Naive thymus-derived CD4-positive, alpha-beta T cell (primary cell): ENCODE data around the gene PROK2. TPM values are rescaled to one million over a fixed set of nuclear protein-coding genes. Genes with fewer than 3 reads are reported as not detected.

ENCODE experiments used
- ATAC-seq: fragments of 150-1000 bp; cut with Tn5 transposase; 2 replicates; pipeline ENCODE4 v1.10.0; 2021; ENCODE audit warnings: mild to moderate bottlenecking, moderate library complexity
- CTCF ChIA-PET: fragments of 350-600 bp; sonication (Branson Sonifier 250); formaldehyde crosslinking; loops from one replicate; lab custom pipeline; 2021; ENCODE audit warnings: antibody characterized with exemption; lab: Charles Lee
- POLR2A ChIA-PET: fragments of 350-600 bp; sonication (Branson Sonifier 250); formaldehyde crosslinking; loops from one replicate; lab custom pipeline; 2021; ENCODE audit warnings: antibody characterized with exemption, inconsistent platforms; lab: Charles Lee
- DNase-seq, 9 donors: peaks; one replicate each; pipeline versions ENCODE4 v3.0.0 to v3.0.0-alpha.2; 2020 to 2022; ENCODE audit warnings: mixed read lengths in 1 of 9
- H3K27ac ChIP-seq: one replicate; pipeline ENCODE4 v1.7.0; 2013; ENCODE audit warnings: mild to moderate bottlenecking, low read depth, low read length, moderate library complexity
- H3K27me3 ChIP-seq, 2 donors: one replicate each; pipeline ENCODE4 v1.7.0; 2013; ENCODE audit warnings: low read length in 2 of 2, mild to moderate bottlenecking in 2 of 2, moderate library complexity in 2 of 2; ENCODE audit not compliant: control insufficient read depth in 2 of 2, insufficient read depth in 2 of 2
- H3K36me3 ChIP-seq, 3 experiments: 1 replicate in 2 of 3; 2 replicates in 1 of 3; pipeline ENCODE4 v1.7.0; 2013; ENCODE audit warnings: low read length in 3 of 3, mild to moderate bottlenecking in 3 of 3, moderate library complexity in 1 of 3; ENCODE audit not compliant: insufficient read depth in 3 of 3, control insufficient read depth in 2 of 3
- H3K4me1 ChIP-seq, 2 donors: one replicate each; pipeline ENCODE4 v1.7.0; 2013; ENCODE audit warnings: low read length in 2 of 2, mild to moderate bottlenecking in 2 of 2, moderate library complexity in 1 of 2; ENCODE audit not compliant: control insufficient read depth in 2 of 2, insufficient read depth in 2 of 2
- H3K4me3 ChIP-seq: 2 replicates; pipeline ENCODE4 v1.7.0; 2013; ENCODE audit warnings: mild to moderate bottlenecking, low read length
- H3K9me3 ChIP-seq, 3 experiments: 1 replicate in 2 of 3; 2 replicates in 1 of 3; pipeline ENCODE4 v1.7.0; 2013; ENCODE audit warnings: low read length in 3 of 3; ENCODE audit not compliant: control insufficient read depth in 2 of 3
- H3K27ac Mint-ChIP-seq, 9 donors: one replicate each; pipeline ENCODE4 v1.8.0; 2020 to 2022; ENCODE audit warnings: mixed read lengths in 9 of 9, mild to moderate bottlenecking in 8 of 9, moderate library complexity in 5 of 9, inconsistent platforms in 2 of 9
- H3K27me3 Mint-ChIP-seq, 5 donors: one replicate each; pipeline ENCODE4 v1.8.0; 2021 to 2022; ENCODE audit warnings: mixed read lengths in 5 of 5, mild to moderate bottlenecking in 1 of 5
- H3K36me3 Mint-ChIP-seq, 5 donors: one replicate each; pipeline ENCODE4 v1.8.0; 2020 to 2022; ENCODE audit warnings: mixed read lengths in 5 of 5, mild to moderate bottlenecking in 3 of 5, inconsistent platforms in 1 of 5
- H3K4me1 Mint-ChIP-seq, 7 donors: one replicate each; pipeline ENCODE4 v1.8.0; 2020 to 2022; ENCODE audit warnings: mixed read lengths in 7 of 7, mild to moderate bottlenecking in 3 of 7, inconsistent platforms in 1 of 7
- H3K4me3 Mint-ChIP-seq, 10 donors: one replicate each; pipeline ENCODE4 v1.8.0; 2020 to 2022; ENCODE audit warnings: mild to moderate bottlenecking in 10 of 10, mixed read lengths in 10 of 10, moderate library complexity in 6 of 10, inconsistent platforms in 2 of 10
- H3K9me3 Mint-ChIP-seq, 11 donors: one replicate each; pipeline ENCODE4 v1.8.0; 2020 to 2022; ENCODE audit warnings: mixed read lengths in 11 of 11, mild to moderate bottlenecking in 4 of 11, inconsistent platforms in 1 of 11, moderate library complexity in 1 of 11
- intact Hi-C, 2 donors: fragments of 100-400 bp; cut with micrococcal nuclease; formaldehyde crosslinking; loops; one replicate each; pipeline ENCODE4 v1.15.1; 2023
- polyA plus RNA-seq, 2 donors: library from polyadenylated mRNA; unstranded; fragments of 300-500 nt; fragmentation: Illumina TruSeq; gene quantifications; one replicate each; pipeline ENCODE4 v1.2.3, GENCODE V29; 2021
- total RNA-seq, 6 experiments: library from RNA in 5 of 6; stranded (reverse) in 5 of 6; gene quantifications; 1 replicate in 5 of 6; 2 replicates in 1 of 6; pipeline ENCODE4 v1.2.3 and lab custom pipeline; 2021 to 2026

PROK2 gene
- total and polyA plus RNA-seq, 7 experiments from 2014 or later: 14.1 TPM; not detected in 6

DNA sequence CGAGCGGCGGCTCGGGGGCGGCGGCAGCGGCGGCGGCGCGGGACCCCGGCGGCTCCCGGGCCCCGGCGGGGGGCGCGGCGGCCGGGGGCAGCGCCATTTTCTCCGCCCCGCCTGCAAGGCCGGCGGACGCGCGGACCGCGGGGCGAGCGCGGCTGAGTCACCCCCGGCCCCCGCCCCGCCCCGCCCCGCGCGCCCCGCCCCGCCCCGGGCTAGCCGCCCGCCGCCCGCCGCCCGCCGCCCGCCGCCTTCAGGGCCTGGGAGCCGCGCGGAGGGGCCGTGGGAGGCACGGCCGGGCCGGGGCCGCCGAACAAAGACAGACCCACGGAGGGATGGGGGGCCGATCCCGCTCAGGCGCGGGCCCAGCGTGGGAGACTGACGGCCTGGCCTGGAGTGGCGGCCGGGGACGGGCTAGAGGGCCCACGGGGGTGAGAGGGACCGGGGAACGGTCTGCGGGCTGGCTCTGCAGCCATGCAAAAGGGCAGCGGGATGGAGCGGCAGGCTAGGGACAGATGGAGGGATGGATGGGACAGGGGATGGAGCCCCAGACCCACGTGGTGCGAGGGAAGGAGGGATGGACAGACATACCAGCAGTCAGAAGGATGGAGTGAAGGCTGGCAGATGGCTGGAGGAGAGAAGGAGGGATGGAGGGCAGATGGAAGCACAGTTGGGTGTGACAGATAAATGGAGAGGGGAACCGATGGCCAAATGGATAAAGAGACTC, 59.5 kb downstream of the PROK2 start, which contains the start of gene EIF4E3:
EIF4E3 (minus strand) TSS at position 132 of the 721 bp plus-strand sequence; CDS start at position 97, 35 bp downstream.
- H3K4me1 Mint-ChIP-seq: peaks cover 60 to 81% (median 76%) of the 10 kb centered on the region in 7 donors
- peaks cover 0 to 1% (median 0%) of the 10 kb centered on the region in 11 donors for H3K9me3 Mint-ChIP-seq
- Histone ChIP-seq H3K4me3 (peak within 1 kb of the TSS; percentile 81), H3K9me3 (no peaks in the 10 kb centered on the region), H3K4me1 (peaks cover 51 to 60% of the 10 kb centered on the region in 2 donors), H3K36me3 (peaks cover 0 to 3% (median 0%) of the 10 kb centered on the region in 3 experiments), H3K27ac (peak within 1 kb of the TSS; percentile 76), H3K27me3 (no peaks in the 10 kb centered on the region)
- POLR2A ChIA-PET: interaction anchor here (1.0 to 1.2 kb wide), 2 partner anchors 14 to 973 kb away, joined by 3 to 4 read pairs; no protein-coding TSS in a partner anchor
- H3K36me3 Mint-ChIP-seq: peaks cover 3 to 19% (median 8%) of the 10 kb centered on the region in 5 donors
- DNase-seq (peak in 5 of 9 donors; percentile 14 to 72 (median 33)), ATAC-seq (peak; percentile 61)
- H3K27ac Mint-ChIP-seq: peak within 1 kb of the TSS; percentile 84 to 98 (median 96)
- H3K27me3 Mint-ChIP-seq: no peaks in the 10 kb centered on the region
- H3K4me3 Mint-ChIP-seq: peak within 1 kb of the TSS; percentile 85 to 99 (median 95)
- intact Hi-C loops: loop anchor here (2.0 to 10.0 kb wide), 10 partner anchors 57 to 1362 kb away; partner anchors contain the start of gene SHQ1 (in 1 of the 2)
- CTCF ChIA-PET: no interaction called here

DNA sequence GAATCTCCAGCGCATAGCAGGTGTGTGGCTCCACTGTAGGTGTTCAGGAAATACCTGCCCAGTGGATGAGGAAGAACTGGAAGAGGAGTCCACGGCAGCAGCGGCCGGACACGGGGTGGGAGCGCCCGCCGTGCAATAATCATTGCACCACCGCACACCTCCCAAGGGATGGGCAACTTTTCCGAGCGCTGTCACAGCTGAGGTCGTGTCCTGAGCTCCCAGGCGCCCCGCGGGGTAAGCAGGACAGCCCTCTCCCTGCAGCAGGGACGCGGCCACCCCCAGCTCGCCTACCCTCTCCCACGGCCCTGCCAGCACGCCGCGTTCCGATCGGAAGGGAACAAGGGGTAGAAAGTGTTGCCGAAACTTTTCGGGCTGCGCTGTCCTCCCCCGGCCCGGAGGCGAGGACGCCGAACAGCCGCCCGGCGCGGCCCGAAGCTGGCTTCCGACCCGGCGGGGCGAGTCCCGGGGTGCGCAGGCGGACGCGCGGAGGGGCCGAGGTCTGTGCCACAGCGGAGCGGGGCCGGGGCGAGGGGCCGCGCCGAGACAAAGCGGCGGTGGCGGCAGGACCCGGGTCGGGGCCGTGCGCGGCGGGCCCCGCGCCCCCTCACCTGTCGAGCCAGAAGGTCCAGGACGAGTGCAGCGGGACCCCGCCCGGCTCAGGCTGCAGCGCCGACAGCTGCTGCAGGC, 60.2 kb downstream of the PROK2 start:
- Mint-ChIP-seq H3K36me3 (peaks cover 5 to 21% (median 9%) of the 10 kb centered on the region in 5 donors), H3K4me3 (peak overlapping the region; percentile 81 to 97 (median 90)), H3K27me3 (no peaks in the 10 kb centered on the region), H3K9me3 (peaks cover 0 to 2% (median 0%) of the 10 kb centered on the region in 11 donors), H3K4me1 (peaks cover 56 to 76% (median 71%) of the 10 kb centered on the region in 7 donors), H3K27ac (peak overlapping the region; percentile 84 to 98 (median 90))
- peak; percentile 41 for ATAC-seq
- CTCF ChIA-PET: interaction anchor here (1.9 kb wide), 1 partner anchor 13 kb away, joined by 7 read pairs; no protein-coding TSS in a partner anchor
- no peaks in the 10 kb centered on the region for H3K27me3 ChIP-seq
- DNase-seq: peak in 8 of 9 donors; percentile 28 to 56 (median 40)
- H3K27ac ChIP-seq: peak overlapping the region; percentile 76
- H3K36me3 ChIP-seq: peaks cover 0 to 3% (median 0%) of the 10 kb centered on the region in 3 experiments
- intact Hi-C loops: loop anchor here (2.0 to 10.0 kb wide), 17 partner anchors 58 to 1363 kb away; partner anchors contain the start of genes FOXP1 (in 1 of the 2), RYBP (in 1 of the 2) and SHQ1 (in 1 of the 2)
- peaks cover 55 to 59% of the 10 kb centered on the region in 2 donors for H3K4me1 ChIP-seq
- H3K4me3 ChIP-seq: peak overlapping the region; percentile 65
- POLR2A ChIA-PET: interaction anchor here (0.6 to 1.2 kb wide), 4 partner anchors 14 to 1272 kb away, joined by 3 to 4 read pairs (median 3); partner anchors contain the start of gene PPP4R2
- H3K9me3 ChIP-seq: no peaks in the 10 kb centered on the region

- DNase-seq: peak in 1 of 9 donors; percentile 7
- Histone ChIP-seq H3K27ac (peak overlapping the region; percentile 76), H3K9me3 (no peaks in the 10 kb centered on the region), H3K4me1 (peaks cover 55 to 58% of the 10 kb centered on the region in 2 donors), H3K27me3 (no peaks in the 10 kb centered on the region), H3K4me3 (peak overlapping the region; percentile 65), H3K36me3 (peaks cover 0 to 3% (median 0%) of the 10 kb centered on the region in 3 experiments)
- ATAC-seq: no peak
- CTCF ChIA-PET: interaction anchor here (1.9 kb wide), 1 partner anchor 13 kb away, joined by 7 read pairs; no protein-coding TSS in a partner anchor
- H3K27me3 Mint-ChIP-seq: no peaks in the 10 kb centered on the region
- intact Hi-C loops: loop anchor here (2.0 to 10.0 kb wide), 13 partner anchors 142 to 1125 kb away; partner anchors contain the start of genes FOXP1 (in 1 of the 2), RYBP (in 1 of the 2) and SHQ1 (in 1 of the 2)
- H3K4me3 Mint-ChIP-seq: peak overlapping the region; percentile 81 to 97 (median 90)
- H3K9me3 Mint-ChIP-seq: peaks cover 0 to 2% (median 0%) of the 10 kb centered on the region in 11 donors
- H3K36me3 Mint-ChIP-seq: peaks cover 5 to 26% (median 10%) of the 10 kb centered on the region in 5 donors
- peaks cover 60 to 75% (median 71%) of the 10 kb centered on the region in 7 donors for H3K4me1 Mint-ChIP-seq
- H3K27ac Mint-ChIP-seq: peak overlapping the region; percentile 84 to 98 (median 90)
- POLR2A ChIA-PET: interaction anchor here (0.6 to 1.5 kb wide), 4 partner anchors 13 to 1272 kb away, joined by 3 to 4 read pairs (median 4); partner anchors contain the start of gene PPP4R2
Measured at GRCh38 chr3:71724171-71724453, 60.8 kb downstream of the PROK2 start.

GRCh38 chr3:71723452-71724170, 61.3 kb downstream of the PROK2 start:
- Histone ChIP-seq H3K27me3 (no peaks in the 10 kb centered on the region), H3K36me3 (peaks cover 0 to 3% (median 0%) of the 10 kb centered on the region in 3 experiments), H3K4me3 (peak overlapping the region; percentile 65), H3K9me3 (no peaks in the 10 kb centered on the region), H3K27ac (peak overlapping the region; percentile 76), H3K4me1 (peaks cover 55 to 58% of the 10 kb centered on the region in 2 donors)
- CTCF ChIA-PET: interaction anchor here (0.6 to 1.9 kb wide), 3 partner anchors 10 to 276 kb away, joined by 3 to 7 read pairs (median 3); no protein-coding TSS in a partner anchor
- peak in 7 of 9 donors; percentile 69 to 81 (median 75) for DNase-seq
- H3K27me3 Mint-ChIP-seq: no peaks in the 10 kb centered on the region
- peak; percentile 61 for ATAC-seq
- H3K9me3 Mint-ChIP-seq: peaks cover 0 to 2% (median 0%) of the 10 kb centered on the region in 11 donors
- peak overlapping the region; percentile 81 to 97 (median 90) for H3K4me3 Mint-ChIP-seq
- POLR2A ChIA-PET: interaction anchor here (0.6 to 1.6 kb wide), 6 partner anchors 10 to 1273 kb away, joined by 3 to 7 read pairs (median 3); partner anchors contain the start of gene PPP4R2
- peaks cover 63 to 75% (median 71%) of the 10 kb centered on the region in 7 donors for H3K4me1 Mint-ChIP-seq
- intact Hi-C loops: loop anchor here (1.0 to 10.0 kb wide), 19 partner anchors 12 to 1273 kb away; partner anchors contain the start of genes RYBP (in 2 of the 2), SHQ1 (in 2 of the 2), FOXP1 (in 1 of the 2) and PPP4R2 (in 1 of the 2)
- H3K36me3 Mint-ChIP-seq: peaks cover 5 to 29% (median 12%) of the 10 kb centered on the region in 5 donors
- H3K27ac Mint-ChIP-seq: peak overlapping the region; percentile 84 to 98 (median 90)

DNA sequence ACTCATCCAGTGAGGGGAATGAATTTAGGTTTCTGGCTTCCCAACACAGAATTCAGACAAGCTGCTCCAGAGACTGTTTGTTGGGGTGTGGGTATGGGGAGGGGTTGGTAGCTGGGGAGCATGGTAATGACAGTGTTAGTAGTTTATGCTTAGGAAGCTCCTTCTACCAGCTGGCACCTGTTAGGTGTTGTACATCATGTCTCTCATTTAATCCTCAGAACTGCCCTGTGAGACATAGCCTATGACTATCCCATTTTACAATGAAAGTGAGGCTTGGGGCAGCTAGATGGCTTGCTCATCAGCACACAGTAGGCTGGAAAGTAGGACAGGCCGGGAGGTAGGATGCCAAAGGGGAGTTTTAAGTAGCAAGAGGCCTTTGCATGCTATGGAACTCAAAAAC, 62.3 kb downstream of the PROK2 start:
- H3K4me1 Mint-ChIP-seq: peaks cover 65 to 79% (median 76%) of the 10 kb centered on the region in 7 donors
- Histone ChIP-seq H3K36me3 (peaks cover 0 to 3% (median 0%) of the 10 kb centered on the region in 3 experiments), H3K27me3 (no peaks in the 10 kb centered on the region), H3K4me3 (peak overlapping the region; percentile 65), H3K9me3 (no peaks in the 10 kb centered on the region), H3K27ac (peak overlapping the region; percentile 76), H3K4me1 (peaks cover 59 to 64% of the 10 kb centered on the region in 2 donors)
- no peak for ATAC-seq
- peak overlapping the region; percentile 46 to 97 (median 88) for H3K4me3 Mint-ChIP-seq
- no peak for DNase-seq
- intact Hi-C loops: loop anchor here (1.0 to 10.0 kb wide), 19 partner anchors 11 to 1274 kb away; partner anchors contain the start of genes RYBP (in 2 of the 2), FOXP1 (in 1 of the 2), PPP4R2 (in 1 of the 2) and SHQ1 (in 1 of the 2)
- CTCF ChIA-PET: interaction anchor here (1.1 to 1.9 kb wide), 2 partner anchors 9 to 11 kb away, joined by 4 to 7 read pairs; no protein-coding TSS in a partner anchor
- peak overlapping the region; percentile 84 to 98 (median 90) for H3K27ac Mint-ChIP-seq
- peaks cover 5 to 32% (median 17%) of the 10 kb centered on the region in 5 donors for H3K36me3 Mint-ChIP-seq
- POLR2A ChIA-PET: interaction anchor here (0.9 to 1.6 kb wide), 4 partner anchors 9 to 1017 kb away, joined by 3 to 7 read pairs (median 4); no protein-coding TSS in a partner anchor
- H3K9me3 Mint-ChIP-seq: peaks cover 0 to 2% (median 0%) of the 10 kb centered on the region in 11 donors
- H3K27me3 Mint-ChIP-seq: no peaks in the 10 kb centered on the region
